Measurements from ENCODE around the gene FNDC3B. TPM values are rescaled to one million over a fixed set of nuclear protein-coding genes. Genes with fewer than 3 reads are reported as not detected.

Gene FNDC3B
- total and polyA plus RNA-seq, 9 of the 15 experiments (the other 6 are each of a cell fraction or from before 2014, with no cell fraction given) = 7.0 to 35.8 (median 16.2) TPM

- peaks cover 70% of the 10 kb centered on the region for H3K36me3 ChIP-seq (ENCODE audit: control insufficient read depth, insufficient read depth, low read length)
Measured at GRCh38 chr3:172288651-172289050, 249.3 kb downstream of the FNDC3B start.

More at GRCh38 chr3:172288651-172289050, 249.3 kb downstream of the FNDC3B start:
- H3K9me1 ChIP-seq (ENCODE audit: control insufficient read depth, insufficient read depth, low read length) = no peaks in the 10 kb centered on the region
- H3K9ac ChIP-seq (ENCODE audit: insufficient read depth in 1 of 2, low read depth in 2 of 2, low read length in 2 of 2) = no peak overlapping the region
- BruUV-seq (replicated peaks) = no TSS peak
- H3K9me3 ChIP-seq (replicated peaks; ENCODE audit: control insufficient read depth, insufficient read depth, low read depth, low read length) = no peaks in the 10 kb centered on the region
- H3K4me1 ChIP-seq (replicated peaks in 1 of 2; ENCODE audit: control insufficient read depth in 2 of 2, insufficient read depth in 2 of 2, low read length in 2 of 2) = no peaks in the 10 kb centered on the region; a peak in 1 of 5 replicates
- H3K4me2 ChIP-seq (ENCODE audit: insufficient read depth, low read length) = no peak overlapping the region
- H3K4me3 ChIP-seq = no peak overlapping the region
- no peaks in the 10 kb centered on the region for H4K20me1 ChIP-seq (replicated peaks; ENCODE audit: control insufficient read depth, insufficient read depth, low read length)
- H3K27me3 ChIP-seq (ENCODE audit: control insufficient read depth in 2 of 2, insufficient read depth in 2 of 2, low read length in 2 of 2) = no peaks in the 10 kb centered on the region
- H3K79me2 ChIP-seq (ENCODE audit: control insufficient read depth, insufficient read depth, low read length) = no peaks in the 10 kb centered on the region
- POLR2A ChIA-PET = no interaction called here
- no peak for FAIRE-seq
- WGBS (ENCODE audit: insufficient coverage, low coverage, missing lambda C conversion rate) = 87% methylated on average over 4 of the region's 4 CpGs
- no peak overlapping the region for H2AFZ ChIP-seq (ENCODE audit: low read depth, low read length)
- no peak for TF ChIP-seq PHTF2 (CRISPR knock-in tag; IDR thresholded peaks at IDR 0.05)
- TF ChIP-seq RBM15 (IDR thresholded peaks at IDR 0.05; ENCODE audit: insufficient read depth, low read length) = no peak
- no peak for TF ChIP-seq HIVEP1 (CRISPR knock-in tag; IDR thresholded peaks at IDR 0.05)
- TF ChIP-seq KDM4B (IDR thresholded peaks at IDR 0.05; ENCODE audit: borderline replicate concordance in 2 of 2, low read depth in 1 of 2) = no peak
- no peak for TF ChIP-seq EHMT2 (IDR thresholded peaks at IDR 0.05)
- no peak for TF ChIP-seq DEAF1 (CRISPR knock-in tag; IDR thresholded peaks at IDR 0.05)
- TF ChIP-seq ZBTB11 (CRISPR knock-in tag; IDR thresholded peaks at IDR 0.05) = no peak
- no peak for TF ChIP-seq MTF1 (CRISPR knock-in tag; IDR thresholded peaks at IDR 0.05; ENCODE audit: borderline replicate concordance)
- in situ Hi-C loops (cut with MboI) (no loop called here), intact Hi-C loops (cut with micrococcal nuclease) (no loop called here)
- no peak overlapping the region for H3K27ac ChIP-seq (ENCODE audit: extremely low read depth, low read depth, low read length)
- CTCF ChIA-PET (ENCODE audit: low intra/inter-chr PET ratio) = no interaction called here
- ATAC-seq = no peak
- no peak for DNase-seq (ENCODE audit: extremely low read depth in 1 of 4, low spot score in 3 of 4)
